ENCODE results near the gene C12orf60. TPM values are rescaled to one million over a fixed set of nuclear protein-coding genes. Genes with fewer than 3 reads are reported as not detected.

The C12orf60 gene
- total RNA-seq, 1 donor from 2014 or later: 0.79 TPM

GRCh38 chr12:14871886-14872285 is 68.4 kb downstream of the C12orf60 start:
- DNase-seq (ENCODE audit: low read depth, low spot score): no peak

DNA sequence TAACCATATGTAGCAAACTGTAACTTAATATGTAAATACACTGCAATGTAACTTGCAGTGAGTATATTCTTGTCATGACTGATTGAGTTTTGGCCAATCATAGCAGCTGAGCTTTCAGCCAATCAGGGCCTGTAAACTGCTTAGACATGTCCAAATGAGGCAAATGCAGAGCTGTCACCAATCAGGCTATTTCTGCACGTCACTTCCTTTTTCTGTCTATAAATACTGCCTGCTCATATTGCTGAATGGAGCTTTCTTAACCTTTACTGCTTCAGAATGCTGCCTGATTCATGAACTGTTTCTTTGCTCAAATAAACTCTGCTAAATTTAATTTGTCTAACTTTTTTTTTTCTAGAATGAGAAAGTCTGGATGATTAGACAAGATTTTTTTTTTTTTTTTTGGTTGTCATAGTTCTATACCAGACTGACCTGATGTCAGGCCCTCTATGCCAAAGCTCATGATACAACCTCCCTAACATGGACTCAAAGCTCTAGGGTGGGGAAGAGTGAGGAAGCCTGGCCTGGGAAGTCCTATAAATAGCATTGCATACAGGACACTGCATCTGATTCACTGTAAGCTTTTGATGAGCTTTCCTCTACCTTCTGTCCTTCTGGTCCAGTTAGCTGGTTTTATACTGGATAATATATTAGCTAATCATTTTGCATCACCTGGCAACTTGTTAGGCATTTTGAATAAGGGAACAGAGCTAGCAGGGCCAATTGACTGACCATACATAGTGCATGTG is 70.1 kb downstream of the C12orf60 start:
- DNase-seq (ENCODE audit: low read depth, low spot score): no peak

Other genes with a start within 250 kb of the C12orf60 start
- 0.25 and 0.40 TPM in 2 replicates for gene PLBD1, start 235.8 kb upstream of the C12orf60 start, total RNA-seq
- gene GUCY2C, start 107.1 kb upstream of the C12orf60 start, total RNA-seq: not detected in 2 replicates
- gene WBP11, start 192 bp upstream of the C12orf60 start, total RNA-seq: 17.3 and 22.4 TPM in 2 replicates
- 0.39 and 0.46 TPM in 2 replicates for gene SMCO3, start 10.5 kb downstream of the C12orf60 start, total RNA-seq
- 18.7 and 74.4 TPM in 2 replicates for gene ART4, start 39.9 kb downstream of the C12orf60 start, total RNA-seq
- gene MGP, start 82.2 kb downstream of the C12orf60 start, total RNA-seq: 56.4 and 196 TPM in 2 replicates
- 0.14 and 0.33 TPM in 2 replicates for gene ERP27, start 134.9 kb downstream of the C12orf60 start, total RNA-seq
- gene ARHGDIB, start 157.9 kb downstream of the C12orf60 start, total RNA-seq: 231 and 318 TPM in 2 replicates
- not detected in 2 replicates for gene PDE6H, start 169.4 kb downstream of the C12orf60 start, total RNA-seq